Mesenchymal stem cell (in vitro differentiated cells and primary cell): ENCODE measurements around the gene GUCY1A1.

Experiments
- DNase-seq: peaks from one replicate; pipeline ENCODE4 v3.0.0-alpha.2; 2013
- H2AFZ ChIP-seq: one replicate; pipeline ENCODE4 v1.6.1; 2013; ENCODE audit warnings: low read depth, mild to moderate bottlenecking, control low read depth, inconsistent platforms, low read length, moderate library complexity
- H2AK5ac ChIP-seq: 2 replicates; pipeline ENCODE4 v1.6.1; 2013; ENCODE audit warnings: low read length, moderate library complexity, mild to moderate bottlenecking, inconsistent platforms; ENCODE audit not compliant: severe bottlenecking
- H2BK120ac ChIP-seq: one replicate; pipeline ENCODE4 v1.6.1; 2013; ENCODE audit warnings: low read depth, mild to moderate bottlenecking, inconsistent platforms, low read length, moderate library complexity
- H2BK12ac ChIP-seq, 2 experiments: one replicate each; pipeline ENCODE4 v1.6.1; 2013; ENCODE audit warnings: inconsistent platforms in 2 of 2, low read length in 2 of 2, mild to moderate bottlenecking in 2 of 2, moderate library complexity in 2 of 2, control low read depth in 1 of 2
- H2BK15ac ChIP-seq: one replicate; pipeline ENCODE4 v1.6.1; 2013; ENCODE audit warnings: mild to moderate bottlenecking, low read depth, inconsistent platforms; ENCODE audit not compliant: poor library complexity, severe bottlenecking
- H2BK5ac ChIP-seq: 2 replicates; pipeline ENCODE4 v1.6.1; 2013; ENCODE audit warnings: low read depth, mild to moderate bottlenecking, low read length, control low read depth, inconsistent platforms; ENCODE audit not compliant: poor library complexity, severe bottlenecking
- H3K14ac ChIP-seq, 2 experiments: one replicate each; pipeline ENCODE4 v1.6.1; 2013; ENCODE audit warnings: inconsistent platforms in 2 of 2, low read length in 2 of 2, control low read depth in 1 of 2, mild to moderate bottlenecking in 1 of 2, moderate library complexity in 1 of 2
- H3K18ac ChIP-seq, 2 experiments: one replicate each; pipeline ENCODE4 v1.6.1; 2013; ENCODE audit warnings: inconsistent platforms in 2 of 2, low read length in 2 of 2, control low read depth in 1 of 2, low read depth in 1 of 2, mild to moderate bottlenecking in 1 of 2
- H3K23ac ChIP-seq, 2 experiments: one replicate each; pipeline ENCODE4 v1.6.1; 2013; ENCODE audit warnings: inconsistent platforms in 2 of 2, low read length in 2 of 2, mild to moderate bottlenecking in 2 of 2, moderate library complexity in 2 of 2, control low read depth in 1 of 2
- H3K27ac ChIP-seq: 2 replicates; pipeline ENCODE4 v1.5.1; 2013; ENCODE audit warnings: mild to moderate bottlenecking, moderate library complexity, low read length, control low read depth, inconsistent platforms; ENCODE audit not compliant: poor library complexity, severe bottlenecking
- H3K27me3 ChIP-seq, 2 experiments: 2 replicates each; pipeline versions ENCODE4 v1.6.1 to v1.7.0; 2013; ENCODE audit warnings: low read length in 2 of 2, mild to moderate bottlenecking in 2 of 2, moderate library complexity in 2 of 2, control low read depth in 1 of 2, inconsistent platforms in 1 of 2; ENCODE audit not compliant: control insufficient read depth in 1 of 2, insufficient read depth in 1 of 2
- H3K36me3 ChIP-seq, 2 experiments: 2 replicates each; pipeline versions ENCODE4 v1.6.1 to v1.7.0; 2013; ENCODE audit warnings: low read length in 2 of 2, control low read depth in 1 of 2, inconsistent platforms in 1 of 2, low read depth in 1 of 2, mild to moderate bottlenecking in 1 of 2; ENCODE audit not compliant: insufficient read depth in 2 of 2, control insufficient read depth in 1 of 2
- H3K4ac ChIP-seq, 2 experiments: one replicate each; pipeline ENCODE4 v1.6.1; 2013; ENCODE audit warnings: inconsistent platforms in 2 of 2, low read length in 2 of 2, mild to moderate bottlenecking in 2 of 2, moderate library complexity in 2 of 2, control low read depth in 1 of 2, low read depth in 1 of 2
- H3K4me1 ChIP-seq: 2 replicates; pipeline ENCODE4 v1.6.1; 2013; ENCODE audit warnings: low read depth, low read length, control low read depth; ENCODE audit not compliant: control insufficient read depth, insufficient read depth
- H3K4me2 ChIP-seq: 2 replicates; pipeline ENCODE4 v1.6.1; 2013; ENCODE audit warnings: low read length, mild to moderate bottlenecking, inconsistent platforms; ENCODE audit not compliant: poor library complexity, severe bottlenecking
- H3K4me3 ChIP-seq, 2 experiments: 2 replicates each; pipeline versions ENCODE4 v1.5.1 to v1.7.0; 2013; ENCODE audit warnings: low read length in 2 of 2, mild to moderate bottlenecking in 2 of 2, control low read depth in 1 of 2, low read depth in 1 of 2; ENCODE audit not compliant: insufficient read depth in 1 of 2
- H3K79me1 ChIP-seq: replicated peaks from 2 replicates; pipeline ENCODE4 v1.6.1; 2013; ENCODE audit warnings: mild to moderate bottlenecking, control low read depth, low read length, inconsistent platforms; ENCODE audit not compliant: poor library complexity, severe bottlenecking
- H3K9ac ChIP-seq: 2 replicates; pipeline ENCODE4 v1.7.0; 2013; ENCODE audit warnings: mild to moderate bottlenecking, low read length, moderate library complexity
- H3K9me3 ChIP-seq: 2 replicates; pipeline ENCODE4 v1.7.0; 2013; ENCODE audit warnings: mild to moderate bottlenecking, low read length; ENCODE audit not compliant: control insufficient read depth
- H4K8ac ChIP-seq: one replicate; pipeline ENCODE4 v1.6.1; 2013; ENCODE audit warnings: inconsistent platforms, mild to moderate bottlenecking, low read length, moderate library complexity
- H4K91ac ChIP-seq: one replicate; pipeline ENCODE4 v1.6.1; 2013; ENCODE audit warnings: mild to moderate bottlenecking, low read length, inconsistent platforms
- WGBS: methylation state at CpG from one replicate; pipeline ENCODE4 v1.1.7; 2013; ENCODE audit warnings: mixed read lengths; 5-methylcytosine and 5-hydroxymethylcytosine counted together

The GUCY1A1 gene

DNA sequence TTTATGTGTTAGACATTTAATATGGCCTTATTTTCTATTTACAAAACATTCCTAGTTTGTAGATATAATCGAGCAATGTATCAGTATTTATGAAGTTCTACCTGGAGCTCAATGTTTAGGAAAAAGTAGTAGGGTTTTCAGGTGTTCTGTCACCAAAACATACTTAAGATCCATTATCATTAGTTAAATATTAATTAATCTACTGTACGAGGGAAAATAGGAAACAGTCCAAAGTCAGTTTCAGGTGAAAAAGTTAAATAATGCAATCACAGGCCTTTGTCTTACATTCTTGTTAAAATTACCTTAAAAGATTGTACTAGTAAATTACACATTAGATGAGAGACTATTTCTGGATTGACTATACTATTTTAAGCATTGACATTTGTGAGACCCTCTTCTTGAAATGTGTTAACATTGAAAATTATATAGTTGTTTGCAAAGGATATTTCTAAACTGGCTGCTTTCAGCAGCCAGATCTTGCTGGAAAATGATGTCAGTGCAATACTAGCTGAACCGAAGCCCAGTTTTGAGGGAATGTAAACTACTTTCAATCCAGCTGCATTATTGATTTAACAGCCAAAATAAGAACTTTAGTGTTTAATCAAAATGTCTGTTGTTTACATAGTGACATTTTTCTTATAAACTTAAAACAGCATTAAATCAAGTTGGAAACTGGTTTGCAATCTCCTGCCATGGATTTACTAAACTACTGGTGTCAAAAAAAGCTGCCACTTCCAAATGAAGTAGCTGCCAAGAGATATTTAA is 111.5 kb downstream of the GUCY1A1 start:
- no peak overlapping the region for H2BK5ac ChIP-seq
- H2BK15ac ChIP-seq, result no peak overlapping the region
- no peak overlapping the region for H2AFZ ChIP-seq
- no peak overlapping the region for H2BK120ac ChIP-seq
- no peaks in the 10 kb centered on the region for H3K4me1 ChIP-seq
- no peak overlapping the region for H3K18ac ChIP-seq
- H3K9ac ChIP-seq, result no peak overlapping the region
- H3K27ac ChIP-seq, result no peak overlapping the region
- peaks cover 2% of the 10 kb centered on the region for H3K79me1 ChIP-seq
- peak; percentile 38 for DNase-seq
- no peak overlapping the region for H2AK5ac ChIP-seq
- H3K27me3 ChIP-seq, result no peaks in the 10 kb centered on the region
- H3K4me3 ChIP-seq, result no peak overlapping the region
- no peak overlapping the region for H3K23ac ChIP-seq
- H4K8ac ChIP-seq, result no peak overlapping the region
- no peak overlapping the region for H2BK12ac ChIP-seq
- no peak overlapping the region for H3K4ac ChIP-seq
- H3K9me3 ChIP-seq, result no peaks in the 10 kb centered on the region
- no peak overlapping the region for H3K4me2 ChIP-seq
- H4K91ac ChIP-seq, result no peak overlapping the region
- WGBS, result no CpG with 5 or more reads among the region's 3 CpGs
- H3K36me3 ChIP-seq, result peaks cover 6 to 8% of the 10 kb centered on the region in 2 experiments
- no peak overlapping the region for H3K14ac ChIP-seq

DNA sequence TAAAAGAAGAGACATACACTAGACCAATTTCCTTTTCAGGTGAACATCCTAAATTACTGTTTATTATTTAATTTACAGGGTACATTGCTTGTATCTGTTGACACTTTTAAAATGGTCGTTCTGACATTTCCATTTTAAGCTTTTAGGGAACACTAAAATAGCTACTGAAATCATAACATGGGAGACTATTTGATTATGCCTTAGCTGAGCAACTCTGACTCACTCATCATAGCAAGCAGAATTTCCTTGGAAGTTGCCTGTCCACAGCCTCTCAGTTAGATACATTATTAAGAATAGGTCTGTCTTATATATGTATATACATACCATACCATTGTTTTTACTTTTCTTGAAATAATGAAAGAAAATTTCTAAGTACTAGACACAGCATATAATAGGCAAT is 114.1 kb downstream of the GUCY1A1 start:
- no peak overlapping the region for H3K4ac ChIP-seq
- H3K23ac ChIP-seq, result no peak overlapping the region
- no peak overlapping the region for H3K9ac ChIP-seq
- no peak overlapping the region for H3K27ac ChIP-seq
- no peak overlapping the region for H3K4me3 ChIP-seq
- no peak overlapping the region for H3K18ac ChIP-seq
- no peak overlapping the region for H2BK15ac ChIP-seq
- H2AFZ ChIP-seq, result no peak overlapping the region
- H3K9me3 ChIP-seq, result no peaks in the 10 kb centered on the region
- peak; percentile 35 for DNase-seq
- no peaks in the 10 kb centered on the region for H3K36me3 ChIP-seq
- no peaks in the 10 kb centered on the region for H3K79me1 ChIP-seq
- no peak overlapping the region for H3K4me2 ChIP-seq
- H4K8ac ChIP-seq, result no peak overlapping the region
- no peaks in the 10 kb centered on the region for H3K27me3 ChIP-seq
- no peak overlapping the region for H3K14ac ChIP-seq
- H4K91ac ChIP-seq, result no peak overlapping the region
- no peaks in the 10 kb centered on the region for H3K4me1 ChIP-seq
- no peak overlapping the region for H2BK12ac ChIP-seq
- no peak overlapping the region for H2AK5ac ChIP-seq
- H2BK120ac ChIP-seq, result no peak overlapping the region
- WGBS, result no CpG with 5 or more reads among the region's 1 CpG
- H2BK5ac ChIP-seq, result no peak overlapping the region

DNA sequence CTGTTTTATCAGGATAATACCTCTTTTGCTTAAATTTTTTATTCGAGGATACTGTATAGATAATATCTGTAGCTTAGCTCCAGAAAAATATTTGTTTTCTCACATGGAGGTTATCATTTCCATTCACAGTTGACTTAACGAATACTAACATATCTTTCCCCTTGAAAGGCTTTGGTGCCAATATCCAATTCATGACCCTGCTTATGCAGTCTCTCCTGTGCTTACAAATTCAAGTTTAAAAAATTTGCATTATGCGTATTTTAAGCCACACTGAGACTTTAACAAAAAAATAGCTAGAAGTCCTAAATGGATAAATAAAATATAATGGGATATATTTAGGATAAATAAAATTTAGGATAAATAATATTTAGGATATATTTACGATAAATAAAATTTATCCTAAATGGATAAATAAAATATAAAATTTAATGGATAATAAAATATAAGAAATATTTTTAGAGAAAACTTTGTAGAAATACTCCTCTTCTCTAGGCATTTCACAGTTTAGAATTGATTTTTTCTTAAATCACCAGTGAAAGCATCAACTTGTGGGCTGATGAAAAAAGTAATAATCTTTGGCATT is 114.7 kb downstream of the GUCY1A1 start:
- Histone ChIP-seq H2BK5ac (no peak overlapping the region), H2BK12ac (no peak overlapping the region), H3K36me3 (no peaks in the 10 kb centered on the region), H3K9me3 (no peaks in the 10 kb centered on the region), H3K27ac (no peak overlapping the region), H3K4me1 (no peaks in the 10 kb centered on the region), H3K4me2 (no peak overlapping the region), H3K9ac (no peak overlapping the region), H3K14ac (no peak overlapping the region), H3K4me3 (no peak overlapping the region), H2AFZ (no peak overlapping the region), H3K23ac (no peak overlapping the region), H4K8ac (no peak overlapping the region), H3K27me3 (no peaks in the 10 kb centered on the region), H2BK15ac (no peak overlapping the region), H4K91ac (no peak overlapping the region), H3K79me1 (no peaks in the 10 kb centered on the region), H2AK5ac (no peak overlapping the region), H2BK120ac (no peak overlapping the region), H3K4ac (no peak overlapping the region), H3K18ac (no peak overlapping the region)
- no peak for DNase-seq
- WGBS, result 93% methylated on average over 1 of the region's 4 CpGs
